PFSK-1 (cell line): Measurements from ENCODE around the gene CACNA1H.

ENCODE experiments used
- FOXP2 ChIP-seq: optimal IDR thresholded peaks from 2 replicates; pipeline ENCODE3; 2011; ENCODE audit warnings: borderline replicate concordance, control low read depth, inconsistent platforms; ENCODE audit not compliant: insufficient read depth; ENCODE audit errors: extremely low read length, extremely low read depth
- POLR2AphosphoS5 ChIP-seq: IDR thresholded peaks from 2 replicates; pipeline ENCODE4 v1.6.1; 2012; ENCODE audit warnings: low read depth, mild to moderate bottlenecking, control low read depth, low read length, moderate library complexity
- SIN3A ChIP-seq: IDR thresholded peaks from 2 replicates; pipeline ENCODE4 v1.6.1; 2012; ENCODE audit warnings: mild to moderate bottlenecking, low read length, moderate library complexity, borderline replicate concordance; ENCODE audit not compliant: insufficient read depth
- TAF1 ChIP-seq: IDR thresholded peaks from 2 replicates; pipeline ENCODE4 v1.6.1; 2012; ENCODE audit warnings: low read length, control low read depth, borderline replicate concordance; ENCODE audit not compliant: insufficient read depth
- TF ChIP-seq, protein P1 (sequence below), 2 experiments: IDR thresholded peaks; 2 replicates each; pipeline versions ENCODE4 v1.6.1 to v1.8.0; 2011 to 2012; ENCODE audit warnings: low read depth in 2 of 2, low read length in 2 of 2, control low read depth in 1 of 2, inconsistent platforms in 1 of 2, mild to moderate bottlenecking in 1 of 2, moderate library complexity in 1 of 2; ENCODE audit not compliant: insufficient read depth in 1 of 2

DNA sequence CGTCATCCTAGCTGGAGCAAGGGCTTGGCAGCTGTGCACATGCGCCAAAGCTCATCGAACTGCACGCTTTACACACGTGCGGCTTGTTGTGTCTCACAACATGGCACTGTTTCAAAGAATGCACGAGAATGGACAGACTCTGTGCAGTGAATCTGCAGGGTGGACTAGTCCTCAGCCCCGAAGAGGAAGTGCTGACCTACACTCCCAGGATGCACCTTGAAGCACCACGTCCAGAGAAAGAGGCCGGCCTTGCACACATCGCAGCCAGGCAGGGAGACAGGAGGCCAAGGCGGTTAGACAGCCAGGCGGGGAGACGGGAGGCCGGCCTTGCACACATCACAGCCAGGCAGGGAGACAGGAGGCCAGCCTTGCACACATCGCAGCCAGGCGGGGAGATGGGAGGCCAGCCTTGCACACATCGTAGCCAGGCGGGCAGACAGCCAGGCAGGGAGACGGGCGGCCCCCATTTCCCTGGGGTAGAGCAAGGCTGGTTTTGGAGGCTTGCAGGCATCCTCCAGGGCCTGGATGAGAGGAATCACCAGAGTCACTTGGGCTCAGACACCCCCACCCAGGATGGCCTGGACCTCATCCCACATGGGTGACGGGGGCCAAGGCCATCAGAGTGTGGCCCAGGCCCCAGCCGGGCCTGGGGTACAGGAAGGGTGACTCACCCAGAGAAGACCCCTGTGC lies 9.0 kb upstream of the CACNA1H start:
- TF ChIP-seq POLR2AphosphoS5 (no peak), TAF1 (no peak), FOXP2 (no peak), SIN3A (no peak)
- TF ChIP-seq, protein P1, sequence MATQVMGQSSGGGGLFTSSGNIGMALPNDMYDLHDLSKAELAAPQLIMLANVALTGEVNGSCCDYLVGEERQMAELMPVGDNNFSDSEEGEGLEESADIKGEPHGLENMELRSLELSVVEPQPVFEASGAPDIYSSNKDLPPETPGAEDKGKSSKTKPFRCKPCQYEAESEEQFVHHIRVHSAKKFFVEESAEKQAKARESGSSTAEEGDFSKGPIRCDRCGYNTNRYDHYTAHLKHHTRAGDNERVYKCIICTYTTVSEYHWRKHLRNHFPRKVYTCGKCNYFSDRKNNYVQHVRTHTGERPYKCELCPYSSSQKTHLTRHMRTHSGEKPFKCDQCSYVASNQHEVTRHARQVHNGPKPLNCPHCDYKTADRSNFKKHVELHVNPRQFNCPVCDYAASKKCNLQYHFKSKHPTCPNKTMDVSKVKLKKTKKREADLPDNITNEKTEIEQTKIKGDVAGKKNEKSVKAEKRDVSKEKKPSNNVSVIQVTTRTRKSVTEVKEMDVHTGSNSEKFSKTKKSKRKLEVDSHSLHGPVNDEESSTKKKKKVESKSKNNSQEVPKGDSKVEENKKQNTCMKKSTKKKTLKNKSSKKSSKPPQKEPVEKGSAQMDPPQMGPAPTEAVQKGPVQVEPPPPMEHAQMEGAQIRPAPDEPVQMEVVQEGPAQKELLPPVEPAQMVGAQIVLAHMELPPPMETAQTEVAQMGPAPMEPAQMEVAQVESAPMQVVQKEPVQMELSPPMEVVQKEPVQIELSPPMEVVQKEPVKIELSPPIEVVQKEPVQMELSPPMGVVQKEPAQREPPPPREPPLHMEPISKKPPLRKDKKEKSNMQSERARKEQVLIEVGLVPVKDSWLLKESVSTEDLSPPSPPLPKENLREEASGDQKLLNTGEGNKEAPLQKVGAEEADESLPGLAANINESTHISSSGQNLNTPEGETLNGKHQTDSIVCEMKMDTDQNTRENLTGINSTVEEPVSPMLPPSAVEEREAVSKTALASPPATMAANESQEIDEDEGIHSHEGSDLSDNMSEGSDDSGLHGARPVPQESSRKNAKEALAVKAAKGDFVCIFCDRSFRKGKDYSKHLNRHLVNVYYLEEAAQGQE (IDR thresholded peaks at IDR 0.05; ENCODE audit: insufficient read depth in 1 of 2, low read depth in 2 of 2, low read length in 2 of 2), result no peak
